ENCODE data around the gene CRP.

DNA sequence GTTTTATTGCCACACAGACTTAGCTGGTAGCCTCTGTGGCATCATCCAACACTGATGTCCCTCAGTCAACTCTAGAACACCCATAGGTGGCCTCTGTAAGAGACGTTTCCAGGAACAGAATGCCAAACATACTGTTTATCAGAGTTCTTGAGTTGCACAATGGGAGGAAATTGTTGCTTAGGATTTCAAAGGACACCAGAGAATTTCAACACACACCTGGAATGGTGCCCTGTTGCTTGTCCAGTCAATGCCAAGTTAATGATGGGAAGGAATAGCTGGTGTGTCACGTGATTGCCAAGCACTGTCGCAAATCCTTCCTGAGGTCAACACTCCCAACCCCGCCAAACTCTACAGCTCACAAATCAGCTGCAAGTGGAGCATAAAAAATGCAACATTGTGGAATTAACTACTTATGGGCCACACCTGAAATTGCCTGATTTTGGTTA lies 37.8 kb upstream of the CRP start:
- TF ChIP-seq, protein P1, sequence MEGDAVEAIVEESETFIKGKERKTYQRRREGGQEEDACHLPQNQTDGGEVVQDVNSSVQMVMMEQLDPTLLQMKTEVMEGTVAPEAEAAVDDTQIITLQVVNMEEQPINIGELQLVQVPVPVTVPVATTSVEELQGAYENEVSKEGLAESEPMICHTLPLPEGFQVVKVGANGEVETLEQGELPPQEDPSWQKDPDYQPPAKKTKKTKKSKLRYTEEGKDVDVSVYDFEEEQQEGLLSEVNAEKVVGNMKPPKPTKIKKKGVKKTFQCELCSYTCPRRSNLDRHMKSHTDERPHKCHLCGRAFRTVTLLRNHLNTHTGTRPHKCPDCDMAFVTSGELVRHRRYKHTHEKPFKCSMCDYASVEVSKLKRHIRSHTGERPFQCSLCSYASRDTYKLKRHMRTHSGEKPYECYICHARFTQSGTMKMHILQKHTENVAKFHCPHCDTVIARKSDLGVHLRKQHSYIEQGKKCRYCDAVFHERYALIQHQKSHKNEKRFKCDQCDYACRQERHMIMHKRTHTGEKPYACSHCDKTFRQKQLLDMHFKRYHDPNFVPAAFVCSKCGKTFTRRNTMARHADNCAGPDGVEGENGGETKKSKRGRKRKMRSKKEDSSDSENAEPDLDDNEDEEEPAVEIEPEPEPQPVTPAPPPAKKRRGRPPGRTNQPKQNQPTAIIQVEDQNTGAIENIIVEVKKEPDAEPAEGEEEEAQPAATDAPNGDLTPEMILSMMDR (IDR thresholded peaks at IDR 0.05; ENCODE audit: borderline replicate concordance, extremely low read depth, low read length, poor library complexity, severe bottlenecking) = no peak
- TF ChIP-seq EZH2 (IDR thresholded peaks at IDR 0.05; ENCODE audit: borderline replicate concordance, low read depth, low read length, severe bottlenecking) = no peak
